Suprapubic skin (tissue), 4 donors: Measurements from ENCODE around the gene SF3A2. TPM values are rescaled to one million over a fixed set of nuclear protein-coding genes. Genes with fewer than 3 reads are reported as not detected.

Experiments used
- DNase-seq, 2 donors: peaks; one replicate each; pipeline ENCODE4 v3.0.0-alpha.2; 2019; ENCODE audit warnings: low spot score in 2 of 2
- H3K27ac ChIP-seq: fragments of 200-600 bp; sonication (generic); one replicate; pipeline ENCODE4 v1.5.1; 2019
- H3K27me3 ChIP-seq: fragments of 200-600 bp; sonication (generic); one replicate; pipeline ENCODE4 v1.5.1; 2019
- H3K36me3 ChIP-seq: fragments of 200-600 bp; sonication (generic); one replicate; pipeline ENCODE4 v1.5.1; 2019
- H3K4me1 ChIP-seq: fragments of 200-600 bp; sonication (generic); one replicate; pipeline ENCODE4 v1.5.1; 2019
- H3K4me3 ChIP-seq: fragments of 200-600 bp; sonication (generic); one replicate; pipeline ENCODE4 v1.5.1; 2019; ENCODE audit warnings: mild to moderate bottlenecking
- H3K9me3 ChIP-seq: fragments of 200-600 bp; sonication (generic); one replicate; pipeline ENCODE4 v1.5.1; 2019
- EP300 ChIP-seq: sonication (generic); formaldehyde crosslinking; IDR thresholded peaks from one replicate; pipeline ENCODE4 v1.6.1; 2017; ENCODE audit warnings: antibody characterized with exemption
- POLR2A ChIP-seq, 2 donors: fragments of 450-650 bp; IDR thresholded peaks; one replicate each; pipeline ENCODE4 v1.6.1; 2017; ENCODE audit warnings: antibody characterized with exemption in 2 of 2, mild to moderate bottlenecking in 2 of 2, moderate library complexity in 2 of 2
- POLR2AphosphoS5 ChIP-seq, 3 donors: sonication (generic); formaldehyde crosslinking; IDR thresholded peaks; one replicate each; pipeline ENCODE4 v1.6.1; 2017; ENCODE audit warnings: antibody characterized with exemption in 3 of 3
- WGBS: methylation state at CpG from one replicate; pipeline ENCODE4 v1.1.5; 2018; 5-methylcytosine and 5-hydroxymethylcytosine counted together
- total RNA-seq, 4 donors: library from RNA; depleted of rRNA; stranded (reverse); fragments of >200 nt; gene quantifications; one replicate each; pipeline ENCODE4 v1.1.0, GENCODE V29; 2016
- TF ChIP-seq, protein P1 (sequence below), 2 donors: fragments of 200-600 bp in 1 of 2; fragments of 450-650 bp in 1 of 2; sonication (generic) in 1 of 2; IDR thresholded peaks; one replicate each; pipeline ENCODE4 v1.5.1; 2016 to 2019; ENCODE audit warnings: antibody characterized with exemption in 2 of 2, mild to moderate bottlenecking in 1 of 2, moderate library complexity in 1 of 2

The SF3A2 gene
- total RNA-seq, 4 donors from 2014 or later, result 48.0 to 103 (median 64.8) TPM

DNA sequence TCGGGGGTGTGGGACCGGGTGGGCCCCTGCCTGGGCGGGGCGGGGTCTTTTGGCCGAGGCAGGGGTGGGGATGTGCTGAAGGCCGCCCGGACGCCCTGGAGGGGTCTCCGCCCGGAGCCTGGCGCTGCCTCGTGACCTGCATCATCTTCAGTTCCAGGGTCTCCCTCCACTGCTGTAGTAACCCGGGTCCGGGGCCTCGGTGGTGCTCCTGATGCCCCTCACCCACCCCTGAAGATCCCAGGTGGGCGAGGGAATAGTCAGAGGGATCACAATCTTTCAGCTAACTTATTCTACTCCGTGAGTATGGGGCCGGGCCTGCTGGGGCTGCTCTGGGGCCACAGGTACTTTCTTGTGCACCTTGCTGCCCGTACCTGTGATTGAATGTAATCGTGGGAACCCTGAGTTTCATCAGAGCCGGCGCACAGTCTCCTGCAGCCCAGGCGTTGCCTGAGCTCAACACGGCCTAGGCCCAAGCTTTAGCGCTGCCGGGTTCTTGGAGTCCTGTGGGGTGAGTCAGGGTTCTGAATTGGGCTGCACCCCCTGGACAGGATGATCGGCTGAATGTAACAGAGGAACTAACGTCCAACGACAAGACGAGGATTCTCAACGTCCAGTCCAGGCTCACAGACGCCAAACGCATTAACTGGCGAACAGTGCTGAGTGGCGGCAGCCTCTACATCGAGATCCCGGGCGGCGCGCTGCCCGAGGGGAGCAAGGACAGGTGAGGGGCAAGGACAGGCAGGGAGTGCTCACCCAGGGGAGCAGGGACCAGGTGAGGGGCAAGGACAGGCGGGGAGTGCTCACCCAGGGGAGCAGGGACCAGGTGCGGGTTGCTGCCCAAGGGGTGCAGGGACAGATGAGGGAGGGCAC is 34.8 kb downstream of the SF3A2 start:
- Histone ChIP-seq H3K4me1 (peaks cover 76% of the 10 kb centered on the region), H3K27ac (peak overlapping the region; percentile 100), H3K27me3 (no peaks in the 10 kb centered on the region), H3K4me3 (peak overlapping the region; percentile 99), H3K9me3 (no peaks in the 10 kb centered on the region), H3K36me3 (peaks cover 20% of the 10 kb centered on the region)
- 37% methylated on average over 19 of the region's 43 CpGs for WGBS
- DNase-seq, result peak in 1 of 2 donors; percentile 70
- TF ChIP-seq POLR2A (IDR thresholded peaks at IDR 0.05) (no peak), EP300 (no peak), POLR2AphosphoS5 (IDR thresholded peaks at IDR 0.05) (no peak)
- TF ChIP-seq, protein P1, sequence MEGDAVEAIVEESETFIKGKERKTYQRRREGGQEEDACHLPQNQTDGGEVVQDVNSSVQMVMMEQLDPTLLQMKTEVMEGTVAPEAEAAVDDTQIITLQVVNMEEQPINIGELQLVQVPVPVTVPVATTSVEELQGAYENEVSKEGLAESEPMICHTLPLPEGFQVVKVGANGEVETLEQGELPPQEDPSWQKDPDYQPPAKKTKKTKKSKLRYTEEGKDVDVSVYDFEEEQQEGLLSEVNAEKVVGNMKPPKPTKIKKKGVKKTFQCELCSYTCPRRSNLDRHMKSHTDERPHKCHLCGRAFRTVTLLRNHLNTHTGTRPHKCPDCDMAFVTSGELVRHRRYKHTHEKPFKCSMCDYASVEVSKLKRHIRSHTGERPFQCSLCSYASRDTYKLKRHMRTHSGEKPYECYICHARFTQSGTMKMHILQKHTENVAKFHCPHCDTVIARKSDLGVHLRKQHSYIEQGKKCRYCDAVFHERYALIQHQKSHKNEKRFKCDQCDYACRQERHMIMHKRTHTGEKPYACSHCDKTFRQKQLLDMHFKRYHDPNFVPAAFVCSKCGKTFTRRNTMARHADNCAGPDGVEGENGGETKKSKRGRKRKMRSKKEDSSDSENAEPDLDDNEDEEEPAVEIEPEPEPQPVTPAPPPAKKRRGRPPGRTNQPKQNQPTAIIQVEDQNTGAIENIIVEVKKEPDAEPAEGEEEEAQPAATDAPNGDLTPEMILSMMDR (IDR thresholded peaks at IDR 0.05), result no peak

DNA sequence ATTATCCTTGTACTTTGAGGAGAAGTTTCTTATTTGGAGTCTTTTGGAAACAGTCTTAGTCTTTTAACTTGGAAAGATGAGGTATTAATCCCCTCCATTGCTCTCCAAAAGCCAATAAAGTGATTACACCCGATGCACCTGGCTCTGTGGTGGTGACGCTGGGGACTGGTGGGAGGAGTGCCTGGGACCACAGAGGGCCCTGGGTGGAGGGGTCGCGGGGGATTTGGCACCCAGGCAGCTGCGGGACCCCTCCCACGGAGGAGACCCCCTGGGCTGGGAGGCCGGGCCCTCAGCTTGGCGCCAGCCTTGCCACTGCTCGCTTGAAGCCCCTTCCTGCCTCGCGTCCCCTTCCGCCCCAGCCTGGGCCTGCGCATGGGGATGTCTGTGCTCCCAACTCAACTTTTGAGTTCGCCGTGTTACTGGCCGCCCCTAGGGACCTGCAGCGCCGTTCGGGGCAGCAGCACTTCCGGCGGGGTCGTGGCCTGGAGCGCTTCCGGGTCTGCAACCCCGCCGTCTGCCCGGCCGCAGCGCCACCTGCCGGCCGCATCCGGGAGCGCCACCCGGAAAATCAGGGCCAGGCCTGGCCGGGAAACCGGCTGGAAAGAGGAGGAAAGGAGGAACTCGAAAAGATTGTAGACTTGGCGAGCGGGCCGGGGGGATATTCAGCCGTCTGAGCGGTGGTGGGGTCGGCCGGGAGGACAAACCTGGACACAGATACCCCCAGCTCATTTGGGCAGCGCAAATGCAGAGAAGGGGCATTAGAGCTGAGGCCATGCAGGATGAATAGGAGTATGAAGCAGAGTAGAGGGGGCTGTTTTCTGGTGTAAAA is 36.9 kb downstream of the SF3A2 start:
- Histone ChIP-seq H3K9me3 (no peaks in the 10 kb centered on the region), H3K4me1 (peaks cover 60% of the 10 kb centered on the region), H3K27ac (peak overlapping the region; percentile 63), H3K27me3 (no peaks in the 10 kb centered on the region), H3K36me3 (peaks cover 23% of the 10 kb centered on the region), H3K4me3 (peak overlapping the region; percentile 99)
- TF ChIP-seq POLR2A (IDR thresholded peaks at IDR 0.05) (peak in 1 of 2 donors; percentile 10), EP300 (no peak), POLR2AphosphoS5 (IDR thresholded peaks at IDR 0.05) (peak; percentile 17 to 78 (median 68))
- TF ChIP-seq, protein P1 (IDR thresholded peaks at IDR 0.05), result peak; percentile 96 to 97
- 13% methylated on average over 31 of the region's 45 CpGs for WGBS
- peak in 1 of 2 donors; percentile 82 for DNase-seq

DNA sequence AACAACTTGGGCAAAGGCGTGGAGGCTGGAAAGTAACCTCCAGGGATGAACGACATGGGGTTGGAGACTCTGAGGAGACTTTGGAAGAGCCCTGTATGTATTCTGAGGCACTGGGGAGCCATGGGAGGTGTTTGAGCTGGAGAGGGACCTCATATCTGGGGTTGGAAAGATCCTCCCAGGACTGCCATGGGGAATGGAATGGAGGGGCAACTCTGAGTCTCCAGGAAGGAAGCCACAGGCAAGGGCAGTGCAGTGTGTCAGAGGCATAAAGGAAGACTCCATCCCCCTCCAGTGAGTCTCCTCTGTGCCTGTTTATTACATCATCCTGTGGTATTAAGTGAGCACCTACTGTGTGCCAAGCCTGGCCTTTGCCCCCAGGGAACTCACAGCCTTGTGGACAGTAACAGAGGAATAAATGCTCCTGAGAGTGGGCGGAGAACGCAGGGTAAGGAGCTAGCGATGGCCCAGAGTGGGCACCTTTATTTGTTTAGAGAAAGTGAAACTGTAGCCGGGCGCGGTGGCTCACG is 37.6 kb downstream of the SF3A2 start:
- H3K27me3 ChIP-seq, result no peaks in the 10 kb centered on the region
- no peaks in the 10 kb centered on the region for H3K9me3 ChIP-seq
- TF ChIP-seq, protein P1 (IDR thresholded peaks at IDR 0.05), result no peak
- TF ChIP-seq POLR2A (IDR thresholded peaks at IDR 0.05), result no peak
- TF ChIP-seq POLR2AphosphoS5 (IDR thresholded peaks at IDR 0.05), result no peak
- TF ChIP-seq EP300, result no peak
- peaks cover 23% of the 10 kb centered on the region for H3K36me3 ChIP-seq
- H3K27ac ChIP-seq, result no peak overlapping the region
- 90% methylated on average over 9 of the region's 9 CpGs for WGBS
- peak overlapping the region; percentile 99 for H3K4me3 ChIP-seq
- H3K4me1 ChIP-seq, result peaks cover 57% of the 10 kb centered on the region
- peak in 1 of 2 donors; percentile 62 for DNase-seq

DNA sequence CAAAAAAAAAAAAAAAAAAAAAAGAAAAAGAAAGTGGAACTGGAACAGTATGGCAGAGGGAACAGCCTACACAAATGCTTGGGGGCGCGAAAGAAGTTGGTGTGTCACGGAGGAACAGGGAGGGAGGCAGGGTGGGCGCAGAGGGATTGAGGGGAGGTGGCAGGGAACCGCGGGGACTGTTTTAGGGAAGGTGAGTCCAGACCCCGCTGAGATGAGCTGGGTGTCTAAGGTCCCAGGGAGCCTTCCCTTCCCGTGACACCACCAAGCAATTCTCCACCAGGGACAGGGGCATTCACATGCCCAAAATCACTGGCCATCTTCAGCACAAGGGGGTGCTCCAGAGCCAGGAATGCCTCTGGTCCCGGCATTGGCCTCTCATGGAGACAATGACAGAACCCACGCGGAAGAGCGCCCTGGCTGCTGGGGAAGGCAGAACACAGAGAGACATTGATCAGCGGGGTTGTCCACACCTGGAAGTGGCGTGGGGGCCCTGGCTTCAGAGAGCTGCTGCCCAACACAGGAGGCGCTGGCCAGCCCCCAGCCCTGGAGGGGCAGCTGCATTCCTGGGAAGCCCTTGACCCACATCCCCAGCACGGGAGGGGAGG is 38.4 kb downstream of the SF3A2 start:
- 73% methylated on average over 7 of the region's 16 CpGs for WGBS
- H3K27ac ChIP-seq, result peak overlapping the region; percentile 28
- DNase-seq, result peak in 1 of 2 donors; percentile 78
- peaks cover 57% of the 10 kb centered on the region for H3K4me1 ChIP-seq
- TF ChIP-seq, protein P1 (IDR thresholded peaks at IDR 0.05), result peak; percentile 33 to 45
- no peak for TF ChIP-seq EP300
- no peak overlapping the region for H3K4me3 ChIP-seq
- H3K36me3 ChIP-seq, result peaks cover 23% of the 10 kb centered on the region
- no peaks in the 10 kb centered on the region for H3K9me3 ChIP-seq
- H3K27me3 ChIP-seq, result no peaks in the 10 kb centered on the region
